Spleen (tissue), 11 donors: ENCODE measurements around the gene HSFX2. TPM values are rescaled to one million over a fixed set of nuclear protein-coding genes. Genes with fewer than 3 reads are reported as not detected.
"Not testable (repeated sequence)": the region's sequence is repeated elsewhere in the genome, so short reads cannot be mapped to it uniquely, and the experiment has no call there.

Experiments
- DNase-seq: peaks from one replicate; pipeline ENCODE4 v3.0.0-alpha.2; 2020
- H3K27ac ChIP-seq, 8 donors: fragments of 200-600 bp; sonication (generic) in 7 of 8; 1 replicate in 4 of 8; 2 replicates in 4 of 8; pipeline versions ENCODE4 v1.5.0 to v1.8.0; 2016 to 2021; ENCODE audit warnings: inconsistent platforms in 4 of 8, mild to moderate bottlenecking in 4 of 8, moderate library complexity in 1 of 8
- H3K27me3 ChIP-seq, 7 donors: fragments of 200-600 bp; sonication (generic) in 6 of 7; replicated peaks in 1 of 7; 1 replicate in 4 of 7; 2 replicates in 3 of 7; pipeline versions ENCODE4 v1.5.0 to v1.8.0; 2016 to 2021; ENCODE audit warnings: inconsistent platforms in 3 of 7, mild to moderate bottlenecking in 1 of 7
- H3K36me3 ChIP-seq, 6 donors: fragments of 200-600 bp; sonication (generic) in 5 of 6; 1 replicate in 4 of 6; 2 replicates in 2 of 6; pipeline versions ENCODE4 v1.5.0 to v1.8.0; 2016 to 2021; ENCODE audit warnings: inconsistent platforms in 2 of 6
- H3K4me1 ChIP-seq, 6 donors: fragments of 200-600 bp; sonication (generic) in 5 of 6; 1 replicate in 3 of 6; 2 replicates in 3 of 6; pipeline versions ENCODE4 v1.5.0 to v1.8.0; 2016 to 2021; ENCODE audit warnings: inconsistent platforms in 3 of 6
- H3K4me3 ChIP-seq, 8 donors: fragments of 200-600 bp; sonication (generic) in 7 of 8; 1 replicate in 4 of 8; 2 replicates in 4 of 8; pipeline versions ENCODE4 v1.5.0 to v1.8.0; 2016 to 2021; ENCODE audit warnings: inconsistent platforms in 4 of 8, mild to moderate bottlenecking in 4 of 8, moderate library complexity in 2 of 8
- H3K9me3 ChIP-seq, 8 donors: fragments of 200-600 bp; sonication (generic) in 7 of 8; 1 replicate in 4 of 8; 2 replicates in 4 of 8; pipeline versions ENCODE4 v1.5.0 to v1.8.0; 2016 to 2021; ENCODE audit warnings: inconsistent platforms in 4 of 8
- CTCF ChIP-seq, 11 experiments: fragments of 200-600 bp in 7 of 11; fragments of 450-650 bp in 4 of 11; sonication (generic) in 4 of 11; IDR thresholded peaks in 8 of 11; conservative IDR thresholded peaks in 3 of 11; 1 replicate in 7 of 11; 2 replicates in 4 of 11; pipeline versions ENCODE4 v1.4.0 to v1.8.0; 2016 to 2021; ENCODE audit warnings: antibody characterized with exemption in 11 of 11, inconsistent platforms in 4 of 11, mild to moderate bottlenecking in 1 of 11
- POLR2A ChIP-seq, 3 donors: fragments of 450-650 bp; IDR thresholded peaks; one replicate each; pipeline ENCODE4 v1.5.1; 2017; ENCODE audit warnings: antibody characterized with exemption in 3 of 3, mild to moderate bottlenecking in 1 of 3
- POLR2AphosphoS5 ChIP-seq, 3 donors: sonication (generic); formaldehyde crosslinking; IDR thresholded peaks; one replicate each; pipeline ENCODE4 v1.5.1; 2017; ENCODE audit warnings: antibody characterized with exemption in 3 of 3
- WGBS, 5 donors: extraction: QIAGEN DNeasy Blood & Tissue Kit in 3 of 5; methylation state at CpG; one replicate each; pipeline versions ENCODE4 v1.1.5 to v1.1.7; 2013 to 2018; 5-methylcytosine and 5-hydroxymethylcytosine counted together
- intact Hi-C: fragments of 100-400 bp; cut with DNase I; formaldehyde crosslinking; loops from one replicate; pipeline ENCODE4 v1.15.0; 2023; ENCODE audit warnings: low total_unique reads
- polyA plus RNA-seq, 3 donors: library from polyadenylated mRNA; stranded (reverse); fragments of 200-250 nt; gene quantifications; one replicate each; pipeline ENCODE4 v1.2.1, GENCODE V29; 2013
- total RNA-seq, 7 donors: library from RNA; depleted of rRNA in 3 of 7; stranded (reverse); fragments of >200 nt in 3 of 7; fragmentation: NEBNext Ultra II Directional in 4 of 7; extraction: Animal tissue kit (Norgen Biotek cat#: 25700) in 4 of 7; gene quantifications; one replicate each; pipeline versions ENCODE4 v1.1.0 to v1.2.1, GENCODE V29; 2016 to 2021
- donor health status: healthy with polysubstance abuse.
- donor health status: DM: no; HTN: no; CAD: no; lungs with moderate emphysema.
- donor health status: DM: no; HTN: no; CAD: no.
- donor health status: Bipolar disorder and iron deficiency.
- donor health status: healthy.
- donor health status: DM: no; HTN: no; CAD: no.
- donor health status: DM: yes; HTN: yes; CAD: no.

HSFX2 gene
- total and polyA plus RNA-seq, 10 donors = 0.49 to 4.5 (median 1.1) TPM; not detected in 3

- H3K4me1 ChIP-seq, intact Hi-C loops, H3K27ac ChIP-seq, DNase-seq, H3K9me3 ChIP-seq, H3K27me3 ChIP-seq, H3K36me3 ChIP-seq, H3K4me3 ChIP-seq: not testable (repeated sequence)
- no CpG with 5 or more reads among the region's 7 CpGs for WGBS, 5 donors
Observed at GRCh38 chrX:149590993-149591392, 4.1 kb downstream of the HSFX2 start.

- H3K4me1 ChIP-seq, H3K27me3 ChIP-seq, H3K27ac ChIP-seq, H3K9me3 ChIP-seq, H3K4me3 ChIP-seq, H3K36me3 ChIP-seq, DNase-seq, intact Hi-C loops: not testable (repeated sequence)
- no CpG with 5 or more reads among the region's 12 CpGs for WGBS, 5 donors
Observed at GRCh38 chrX:149587359-149587758, 7.8 kb downstream of the HSFX2 start, which contains the start of gene MAGEA9B. Gene MAGEA9B (minus strand): TSS chrX:149587459. CDS start chrX:149583179, 4,280 bp downstream.

- H3K27ac ChIP-seq, intact Hi-C loops, H3K36me3 ChIP-seq, H3K27me3 ChIP-seq, H3K4me3 ChIP-seq, H3K4me1 ChIP-seq, H3K9me3 ChIP-seq: not testable (repeated sequence)
- WGBS, 5 donors = 89 to 100% (median 95%) methylated on average over 2 to 6 of the region's 17 CpGs; no CpG with 5 or more reads in 1 of the 5 donors
- DNase-seq = peak; percentile 42
Observed at GRCh38 chrX:149585631-149586030, 9.5 kb downstream of the HSFX2 start.

GRCh38 chrX:149573456-149573855 lies 21.7 kb downstream of the HSFX2 start:
- H3K36me3 ChIP-seq, H3K4me3 ChIP-seq, intact Hi-C loops, H3K4me1 ChIP-seq, H3K27me3 ChIP-seq, H3K9me3 ChIP-seq, DNase-seq, H3K27ac ChIP-seq: not testable (repeated sequence)
- WGBS, 5 donors = no CpG with 5 or more reads among the region's 1 CpG

- Histone ChIP-seq H3K27ac (no peak overlapping the region), H3K4me1 (no peaks in the 10 kb centered on the region), H3K4me3 (no peak overlapping the region), H3K9me3 (no peaks in the 10 kb centered on the region), H3K36me3 (no peaks in the 10 kb centered on the region), H3K27me3 (no peaks in the 10 kb centered on the region)
- intact Hi-C loops = no loop called here
- TF ChIP-seq POLR2AphosphoS5 (IDR thresholded peaks at IDR 0.05) (no peak), CTCF (IDR thresholded peaks at IDR 0.05 in 8 of 11, conservative IDR thresholded peaks at IDR 0.05 in 3 of 11) (no peak), POLR2A (IDR thresholded peaks at IDR 0.05) (no peak)
- WGBS, 5 donors = 38 to 52% (median 43%) methylated on average over 1 of the region's 1 CpG; no CpG with 5 or more reads in 1 of the 5 donors
- DNase-seq = no peak
Observed at GRCh38 chrX:149572743-149573142, 22.4 kb downstream of the HSFX2 start.

GRCh38 chrX:149571770-149572169 lies 23.3 kb downstream of the HSFX2 start:
- 79 to 93% (median 84%) methylated on average over 7 of the region's 7 CpGs; no CpG with 5 or more reads in 1 of the 5 donors for WGBS, 5 donors
- TF ChIP-seq CTCF (IDR thresholded peaks at IDR 0.05 in 8 of 11, conservative IDR thresholded peaks at IDR 0.05 in 3 of 11) = no peak
- TF ChIP-seq POLR2A (IDR thresholded peaks at IDR 0.05) = no peak
- TF ChIP-seq POLR2AphosphoS5 (IDR thresholded peaks at IDR 0.05) = no peak
- Histone ChIP-seq H3K4me3 (no peak overlapping the region), H3K36me3 (no peaks in the 10 kb centered on the region), H3K9me3 (no peaks in the 10 kb centered on the region), H3K27ac (no peak overlapping the region), H3K27me3 (no peaks in the 10 kb centered on the region), H3K4me1 (no peaks in the 10 kb centered on the region)
- DNase-seq = no peak
- intact Hi-C loops = no loop called here
